Spleen (tissue), 11 donors: Measurements from ENCODE around the gene MLC1. TPM values are rescaled to one million over a fixed set of nuclear protein-coding genes. Genes with fewer than 3 reads are reported as not detected.

ENCODE experiments used
- DNase-seq: peaks from one replicate; pipeline ENCODE4 v3.0.0-alpha.2; 2020
- H3K27ac ChIP-seq, 8 donors: fragments of 200-600 bp; sonication (generic) in 7 of 8; 1 replicate in 4 of 8; 2 replicates in 4 of 8; pipeline versions ENCODE4 v1.5.0 to v1.8.0; 2016 to 2021; ENCODE audit warnings: inconsistent platforms in 4 of 8, mild to moderate bottlenecking in 4 of 8, moderate library complexity in 1 of 8
- H3K27me3 ChIP-seq, 7 donors: fragments of 200-600 bp; sonication (generic) in 6 of 7; replicated peaks in 1 of 7; 1 replicate in 4 of 7; 2 replicates in 3 of 7; pipeline versions ENCODE4 v1.5.0 to v1.8.0; 2016 to 2021; ENCODE audit warnings: inconsistent platforms in 3 of 7, mild to moderate bottlenecking in 1 of 7
- H3K36me3 ChIP-seq, 6 donors: fragments of 200-600 bp; sonication (generic) in 5 of 6; 1 replicate in 4 of 6; 2 replicates in 2 of 6; pipeline versions ENCODE4 v1.5.0 to v1.8.0; 2016 to 2021; ENCODE audit warnings: inconsistent platforms in 2 of 6
- H3K4me1 ChIP-seq, 6 donors: fragments of 200-600 bp; sonication (generic) in 5 of 6; 1 replicate in 3 of 6; 2 replicates in 3 of 6; pipeline versions ENCODE4 v1.5.0 to v1.8.0; 2016 to 2021; ENCODE audit warnings: inconsistent platforms in 3 of 6
- H3K4me3 ChIP-seq, 8 donors: fragments of 200-600 bp; sonication (generic) in 7 of 8; 1 replicate in 4 of 8; 2 replicates in 4 of 8; pipeline versions ENCODE4 v1.5.0 to v1.8.0; 2016 to 2021; ENCODE audit warnings: inconsistent platforms in 4 of 8, mild to moderate bottlenecking in 4 of 8, moderate library complexity in 2 of 8
- H3K9me3 ChIP-seq, 8 donors: fragments of 200-600 bp; sonication (generic) in 7 of 8; 1 replicate in 4 of 8; 2 replicates in 4 of 8; pipeline versions ENCODE4 v1.5.0 to v1.8.0; 2016 to 2021; ENCODE audit warnings: inconsistent platforms in 4 of 8
- POLR2A ChIP-seq, 3 donors: fragments of 450-650 bp; IDR thresholded peaks; one replicate each; pipeline ENCODE4 v1.5.1; 2017; ENCODE audit warnings: antibody characterized with exemption in 3 of 3, mild to moderate bottlenecking in 1 of 3
- POLR2AphosphoS5 ChIP-seq, 3 donors: sonication (generic); formaldehyde crosslinking; IDR thresholded peaks; one replicate each; pipeline ENCODE4 v1.5.1; 2017; ENCODE audit warnings: antibody characterized with exemption in 3 of 3
- WGBS, 5 donors: extraction: QIAGEN DNeasy Blood & Tissue Kit in 3 of 5; methylation state at CpG; one replicate each; pipeline versions ENCODE4 v1.1.5 to v1.1.7; 2013 to 2018; 5-methylcytosine and 5-hydroxymethylcytosine counted together
- intact Hi-C: fragments of 100-400 bp; cut with DNase I; formaldehyde crosslinking; loops from one replicate; pipeline ENCODE4 v1.15.0; 2023; ENCODE audit warnings: low total_unique reads
- polyA plus RNA-seq, 3 donors: library from polyadenylated mRNA; stranded (reverse); fragments of 200-250 nt; gene quantifications; one replicate each; pipeline ENCODE4 v1.2.1, GENCODE V29; 2013
- total RNA-seq, 7 donors: library from RNA; depleted of rRNA in 3 of 7; stranded (reverse); fragments of >200 nt in 3 of 7; fragmentation: NEBNext Ultra II Directional in 4 of 7; extraction: Animal tissue kit (Norgen Biotek cat#: 25700) in 4 of 7; gene quantifications; one replicate each; pipeline versions ENCODE4 v1.1.0 to v1.2.1, GENCODE V29; 2016 to 2021
- TF ChIP-seq, protein P1 (sequence below), 11 experiments: fragments of 200-600 bp in 7 of 11; fragments of 450-650 bp in 4 of 11; sonication (generic) in 4 of 11; IDR thresholded peaks in 8 of 11; conservative IDR thresholded peaks in 3 of 11; 1 replicate in 7 of 11; 2 replicates in 4 of 11; pipeline versions ENCODE4 v1.4.0 to v1.8.0; 2016 to 2021; ENCODE audit warnings: antibody characterized with exemption in 11 of 11, inconsistent platforms in 4 of 11, mild to moderate bottlenecking in 1 of 11
- donor health status: healthy with polysubstance abuse.
- donor health status: DM: no; HTN: no; CAD: no; lungs with moderate emphysema.
- donor health status: DM: no; HTN: no; CAD: no.
- donor health status: Bipolar disorder and iron deficiency.
- donor health status: healthy.
- donor health status: DM: no; HTN: no; CAD: no.
- donor health status: DM: yes; HTN: yes; CAD: no.

Gene MLC1
- total and polyA plus RNA-seq, 10 donors = 0.17 to 4.4 (median 1.6) TPM

DNA sequence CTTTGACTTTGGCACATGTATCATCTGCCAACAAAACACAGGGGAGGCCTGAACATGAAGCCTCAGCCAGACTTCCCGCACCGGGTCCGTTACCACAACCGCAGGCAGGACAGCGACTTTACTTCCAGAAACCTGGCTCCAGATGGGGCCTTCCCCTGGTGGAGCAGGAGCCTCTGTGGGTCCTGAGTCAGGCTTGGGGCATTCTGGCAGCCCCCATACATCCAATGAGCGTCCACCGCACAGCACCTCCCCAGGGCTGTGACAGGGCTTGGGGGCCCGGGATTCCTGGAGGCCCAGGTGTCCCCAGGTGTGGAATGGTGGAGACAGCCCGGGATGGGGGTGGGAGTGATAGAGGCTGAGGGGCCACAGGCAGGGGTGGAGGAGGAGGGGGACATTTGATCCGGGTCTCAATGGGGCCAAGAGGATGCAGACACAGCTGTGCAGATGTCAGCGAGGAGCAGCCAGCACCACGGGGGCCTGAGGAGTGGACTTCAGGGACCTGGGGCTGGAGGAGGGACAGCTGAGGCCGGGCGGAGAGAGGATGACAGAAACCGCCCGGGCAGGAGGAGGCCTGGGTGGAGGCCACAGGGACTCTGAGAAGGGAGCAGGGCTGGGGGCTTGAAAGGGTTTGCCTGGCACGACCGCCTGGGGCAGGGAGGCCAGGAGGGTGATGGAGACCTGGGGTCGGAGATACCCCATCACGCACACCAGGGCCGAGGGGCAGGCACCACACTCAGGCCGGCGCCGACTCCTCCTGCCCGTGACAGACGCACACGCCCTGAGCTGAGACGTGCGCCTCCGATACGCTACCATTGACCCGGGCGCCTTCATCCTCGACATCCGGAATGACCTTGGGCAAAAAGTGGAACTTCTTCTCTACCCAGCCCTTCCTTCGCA, 35.7 kb downstream of the MLC1 start:
- intact Hi-C loops = no loop called here
- DNase-seq = no peak
- WGBS, 5 donors = 88 to 91% (median 90%) methylated on average over 36 of the region's 36 CpGs

DNA sequence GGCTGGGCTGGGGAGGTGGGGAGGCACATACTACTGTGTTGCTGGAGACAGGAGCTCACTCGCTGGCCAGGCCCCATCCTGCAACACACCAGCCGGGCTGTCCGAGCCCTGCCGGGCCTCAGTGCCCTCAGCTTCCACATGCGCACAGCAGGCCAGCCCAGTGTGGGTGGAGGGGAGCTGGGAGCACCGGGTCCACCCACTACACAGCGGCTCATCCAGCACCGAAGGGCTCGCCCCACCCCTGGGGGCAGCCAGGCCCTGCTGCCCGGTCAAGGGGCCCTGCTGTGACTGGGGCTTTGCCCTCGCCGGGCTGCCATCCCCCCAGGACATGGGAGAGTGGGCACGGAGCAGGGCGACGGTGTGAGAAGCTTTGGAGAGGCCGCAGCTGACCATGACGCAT, 36.4 kb downstream of the MLC1 start:
- 84 to 92% (median 86%) methylated on average over 17 of the region's 17 CpGs for WGBS, 5 donors
- peaks cover 0 to 59% (median 22%) of the 10 kb centered on the region in 7 donors for H3K27me3 ChIP-seq
- no peak overlapping the region for H3K4me3 ChIP-seq
- no peaks in the 10 kb centered on the region for H3K36me3 ChIP-seq
- intact Hi-C loops = no loop called here
- DNase-seq = no peak
- H3K9me3 ChIP-seq = peaks cover 0 to 22% (median 12%) of the 10 kb centered on the region in 8 donors
- H3K27ac ChIP-seq = no peak overlapping the region
- TF ChIP-seq POLR2AphosphoS5 (IDR thresholded peaks at IDR 0.05) = no peak
- peaks cover 0 to 11% (median 0%) of the 10 kb centered on the region in 6 donors for H3K4me1 ChIP-seq

More for the DNA sequence above, 35.7 kb downstream of the MLC1 start:
- H3K9me3 ChIP-seq = peaks cover 0 to 27% (median 12%) of the 10 kb centered on the region in 8 donors
- TF ChIP-seq POLR2AphosphoS5 (IDR thresholded peaks at IDR 0.05) = no peak
- no peak for TF ChIP-seq POLR2A (IDR thresholded peaks at IDR 0.05)
- TF ChIP-seq, protein P1, sequence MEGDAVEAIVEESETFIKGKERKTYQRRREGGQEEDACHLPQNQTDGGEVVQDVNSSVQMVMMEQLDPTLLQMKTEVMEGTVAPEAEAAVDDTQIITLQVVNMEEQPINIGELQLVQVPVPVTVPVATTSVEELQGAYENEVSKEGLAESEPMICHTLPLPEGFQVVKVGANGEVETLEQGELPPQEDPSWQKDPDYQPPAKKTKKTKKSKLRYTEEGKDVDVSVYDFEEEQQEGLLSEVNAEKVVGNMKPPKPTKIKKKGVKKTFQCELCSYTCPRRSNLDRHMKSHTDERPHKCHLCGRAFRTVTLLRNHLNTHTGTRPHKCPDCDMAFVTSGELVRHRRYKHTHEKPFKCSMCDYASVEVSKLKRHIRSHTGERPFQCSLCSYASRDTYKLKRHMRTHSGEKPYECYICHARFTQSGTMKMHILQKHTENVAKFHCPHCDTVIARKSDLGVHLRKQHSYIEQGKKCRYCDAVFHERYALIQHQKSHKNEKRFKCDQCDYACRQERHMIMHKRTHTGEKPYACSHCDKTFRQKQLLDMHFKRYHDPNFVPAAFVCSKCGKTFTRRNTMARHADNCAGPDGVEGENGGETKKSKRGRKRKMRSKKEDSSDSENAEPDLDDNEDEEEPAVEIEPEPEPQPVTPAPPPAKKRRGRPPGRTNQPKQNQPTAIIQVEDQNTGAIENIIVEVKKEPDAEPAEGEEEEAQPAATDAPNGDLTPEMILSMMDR (IDR thresholded peaks at IDR 0.05 in 8 of 11, conservative IDR thresholded peaks at IDR 0.05 in 3 of 11) = no peak
- peaks cover 0 to 58% (median 22%) of the 10 kb centered on the region in 7 donors for H3K27me3 ChIP-seq
- peaks cover 0 to 7% (median 0%) of the 10 kb centered on the region in 6 donors for H3K4me1 ChIP-seq
- H3K4me3 ChIP-seq = no peak overlapping the region
- no peaks in the 10 kb centered on the region for H3K36me3 ChIP-seq
- no peak overlapping the region for H3K27ac ChIP-seq

DNA sequence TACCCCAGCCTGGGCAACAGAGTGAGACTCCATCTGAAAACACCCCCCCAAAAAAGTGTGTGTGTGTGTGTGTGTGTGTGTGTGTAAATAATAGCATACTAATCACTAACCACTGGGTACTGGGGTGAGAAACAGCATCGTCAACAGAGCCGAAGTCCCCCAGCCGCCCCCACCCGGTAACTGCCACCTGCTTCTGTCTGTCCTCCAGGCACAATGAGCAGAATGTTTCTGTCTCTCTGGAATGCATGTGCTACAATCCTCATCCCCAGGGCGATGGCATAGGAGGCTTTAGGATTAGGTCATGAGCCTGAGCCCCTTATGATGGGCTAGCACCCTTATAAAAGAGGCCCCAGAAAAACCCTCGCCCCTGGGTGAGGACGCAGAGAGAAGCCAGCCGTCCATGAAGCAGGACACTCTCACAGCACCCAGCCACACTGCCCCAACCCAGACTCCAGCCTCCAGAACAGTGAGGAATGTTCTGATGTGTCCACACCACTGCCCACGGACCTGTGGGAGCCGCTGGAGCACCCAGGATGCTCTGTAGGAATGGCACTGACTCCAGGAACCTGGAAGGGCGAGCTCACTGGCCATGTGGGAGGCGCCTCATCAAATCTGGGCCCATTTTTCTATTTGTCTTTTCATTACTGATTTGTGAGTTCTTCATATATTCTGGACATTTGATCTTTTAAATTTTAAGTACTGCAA, 37.0 kb downstream of the MLC1 start:
- Histone ChIP-seq H3K27ac (no peak overlapping the region), H3K4me1 (peaks cover 0 to 11% (median 0%) of the 10 kb centered on the region in 6 donors), H3K9me3 (peaks cover 0 to 15% (median 7%) of the 10 kb centered on the region in 8 donors), H3K27me3 (peaks cover 0 to 62% (median 22%) of the 10 kb centered on the region in 7 donors), H3K4me3 (no peak overlapping the region), H3K36me3 (no peaks in the 10 kb centered on the region)
- TF ChIP-seq, protein P1 (IDR thresholded peaks at IDR 0.05 in 8 of 11, conservative IDR thresholded peaks at IDR 0.05 in 3 of 11) = no peak
- no peak for TF ChIP-seq POLR2A (IDR thresholded peaks at IDR 0.05)
- no peak for TF ChIP-seq POLR2AphosphoS5 (IDR thresholded peaks at IDR 0.05)
- whole genome bisulfite sequencing, 5 donors = 80 to 88% (median 83%) methylated on average over 10 to 12 of the region's 12 CpGs
- no peak for DNase-seq
- intact Hi-C loops = no loop called here

DNA sequence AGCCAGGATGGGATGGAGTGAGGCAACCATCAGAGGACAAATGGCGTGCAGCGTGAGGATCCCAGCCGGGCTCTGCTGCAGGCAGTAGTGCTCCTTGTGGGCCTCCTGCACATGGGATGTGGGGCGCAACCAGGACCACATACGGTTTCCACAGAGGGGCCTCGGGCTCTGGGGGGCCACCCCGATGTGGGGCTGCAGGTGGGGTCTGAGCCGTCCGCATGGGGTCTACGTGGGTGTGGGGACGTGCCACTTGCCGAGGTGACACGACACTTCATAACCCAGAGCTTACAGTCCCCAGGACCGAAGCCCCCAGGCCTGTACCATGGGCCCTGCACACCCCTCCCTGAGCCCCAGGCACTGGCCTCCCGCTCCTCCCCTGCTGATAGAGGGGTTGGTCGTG, 37.9 kb downstream of the MLC1 start:
- Histone ChIP-seq H3K27me3 (peaks cover 0 to 68% (median 22%) of the 10 kb centered on the region in 7 donors), H3K27ac (no peak overlapping the region), H3K4me1 (peaks cover 0 to 11% (median 0%) of the 10 kb centered on the region in 6 donors), H3K36me3 (no peaks in the 10 kb centered on the region), H3K9me3 (peaks cover 0 to 7% (median 0%) of the 10 kb centered on the region in 8 donors), H3K4me3 (no peak overlapping the region)
- no peak for TF ChIP-seq POLR2A (IDR thresholded peaks at IDR 0.05)
- no peak for TF ChIP-seq POLR2AphosphoS5 (IDR thresholded peaks at IDR 0.05)
- TF ChIP-seq, protein P1 (IDR thresholded peaks at IDR 0.05 in 8 of 11, conservative IDR thresholded peaks at IDR 0.05 in 3 of 11) = no peak
- intact Hi-C loops = no loop called here
- no peak for DNase-seq
- 87 to 93% (median 91%) methylated on average over 12 to 16 of the region's 16 CpGs for WGBS, 5 donors
